K562 (cell line): ENCODE results near the gene ARAP1. TPM values are rescaled to one million over a fixed set of nuclear protein-coding genes. Genes with fewer than 3 reads are reported as not detected.
A peak's percentile ranks its signal among the peaks of the same experiment; 100 is the strongest.

Source experiments
- ATAC-seq: fragments of 200-7000 bp; cut with Tn5 transposase; 3 replicates; pipeline ENCODE4 v1.9.1; 2020; ENCODE audit warnings: moderate library complexity
- BruUV-seq: library from RNA; stranded (reverse); fragments of 400-500 nt; replicated peaks from 2 replicates; lab custom pipeline; 2021; lab: Mats Ljungman, UMichigan
- CTCF ChIA-PET: fragments of 300-600 bp; formaldehyde crosslinking; extraction: SDS; loops from one replicate; lab custom pipeline; 2021; ENCODE audit warnings: low intra/inter-chr PET ratio; lab: Yijun Ruan, JAX
- POLR2A ChIA-PET: fragments of 300-600, 350-650 bp; sonication (Branson Sonifier 250); formaldehyde crosslinking; extraction: SDS; loops from one replicate; lab custom pipeline; 2021; ENCODE audit warnings: antibody characterized with exemption, inconsistent platforms; lab: Yijun Ruan, JAX
- DNase-seq, 4 experiments: peaks; one replicate each; pipeline versions ENCODE4 v3.0.0 to v3.0.0-alpha.2; 2011 to 2018; ENCODE audit warnings: low spot score in 3 of 4, mixed read lengths in 3 of 4; ENCODE audit errors: extremely low read depth in 1 of 4
- FAIRE-seq: peaks from 2 replicates; lab custom pipeline; 2011; peaks lifted over from hg19 to GRCh38; lab: Jason Lieb, UNC
- H2AFZ ChIP-seq: 2 replicates; pipeline ENCODE4 v1.6.0; 2011; ENCODE audit warnings: low read depth, low read length, control low read depth, inconsistent platforms
- H3K27ac ChIP-seq: fragments of 200-600 bp; 3 replicates; pipeline ENCODE4 v1.8.0; 2011; ENCODE audit warnings: low read depth, mild to moderate bottlenecking, control low read depth, inconsistent platforms, low read length, moderate library complexity, mixed read lengths; ENCODE audit errors: extremely low read depth
- H3K27me3 ChIP-seq, 2 experiments: fragments of 300-600 bp in 1 of 2; 2 replicates in 1 of 2; 3 replicates in 1 of 2; pipeline versions ENCODE4 v1.6.0 to v1.8.0; 2011; ENCODE audit warnings: inconsistent platforms in 2 of 2, low read length in 2 of 2, mild to moderate bottlenecking in 1 of 2, mixed read lengths in 1 of 2, moderate library complexity in 1 of 2; ENCODE audit not compliant: control insufficient read depth in 2 of 2, insufficient read depth in 2 of 2
- H3K36me3 ChIP-seq: fragments of 300-600 bp; 3 replicates; pipeline ENCODE4 v1.8.0; 2011; ENCODE audit warnings: mild to moderate bottlenecking, low read length, inconsistent platforms; ENCODE audit not compliant: control insufficient read depth, insufficient read depth
- H3K4me1 ChIP-seq, 2 experiments: fragments of 200-600 bp in 1 of 2; replicated peaks in 1 of 2; 2 replicates in 1 of 2; 3 replicates in 1 of 2; pipeline versions ENCODE4 v1.5.1 to v1.8.0; 2011; ENCODE audit warnings: inconsistent platforms in 2 of 2, low read length in 2 of 2, mild to moderate bottlenecking in 1 of 2, mixed read lengths in 1 of 2, moderate library complexity in 1 of 2; ENCODE audit not compliant: control insufficient read depth in 2 of 2, insufficient read depth in 2 of 2
- H3K4me2 ChIP-seq: 2 replicates; pipeline ENCODE4 v1.6.1; 2011; ENCODE audit warnings: low read length, control low read depth, inconsistent platforms, mixed read lengths; ENCODE audit not compliant: insufficient read depth
- H3K4me3 ChIP-seq: fragments of 200-600 bp; sonication (generic), shearing (Covaris generic); 2 replicates; pipeline ENCODE4 v1.5.1; 2016; ENCODE audit warnings: control low read depth, inconsistent platforms
- H3K79me2 ChIP-seq: fragments of 200-600 bp; 3 replicates; pipeline ENCODE4 v1.8.0; 2011; ENCODE audit warnings: low read length, inconsistent platforms; ENCODE audit not compliant: control insufficient read depth, insufficient read depth
- H3K9ac ChIP-seq, 2 experiments: 2 replicates each; pipeline versions ENCODE4 v1.6.0 to v1.6.1; 2011; ENCODE audit warnings: low read depth in 2 of 2, low read length in 2 of 2, control low read depth in 1 of 2, inconsistent platforms in 1 of 2, mild to moderate bottlenecking in 1 of 2, mixed read lengths in 1 of 2; ENCODE audit not compliant: insufficient read depth in 1 of 2
- H3K9me1 ChIP-seq: one replicate; pipeline ENCODE4 v1.6.0; 2011; ENCODE audit warnings: inconsistent platforms, mild to moderate bottlenecking, low read length, moderate library complexity; ENCODE audit not compliant: control insufficient read depth, insufficient read depth
- H3K9me3 ChIP-seq: replicated peaks from 2 replicates; pipeline ENCODE4 v1.5.1; 2011; ENCODE audit warnings: low read depth, low read length, inconsistent platforms; ENCODE audit not compliant: control insufficient read depth, insufficient read depth
- H4K20me1 ChIP-seq: replicated peaks from 2 replicates; pipeline ENCODE4 v1.6.1; 2011; ENCODE audit warnings: low read length, inconsistent platforms, mixed read lengths; ENCODE audit not compliant: control insufficient read depth, insufficient read depth
- ATF3 ChIP-seq, 2 experiments: fragments of 450-650 bp in 1 of 2; sonication (generic) in 1 of 2; formaldehyde crosslinking in 1 of 2; IDR thresholded peaks in 1 of 2; conservative IDR thresholded peaks in 1 of 2; 2 replicates each; pipeline versions ENCODE4 v1.6.1 to v1.8.1; 2016 to 2023; ENCODE audit warnings: mild to moderate bottlenecking in 2 of 2, moderate library complexity in 2 of 2, inconsistent platforms in 1 of 2, missing genetic modification reagents in 1 of 2
- E2F5 ChIP-seq: sonication (generic); formaldehyde crosslinking; IDR thresholded peaks from 2 replicates; pipeline ENCODE4 v1.8.0; 2022; ENCODE audit warnings: mild to moderate bottlenecking, missing genetic modification reagents
- FOXP1 ChIP-seq: sonication (generic); formaldehyde crosslinking; IDR thresholded peaks from 2 replicates; pipeline ENCODE4 v1.8.0; 2022; ENCODE audit warnings: mild to moderate bottlenecking, missing genetic modification reagents
- HLTF ChIP-seq: fragments of 450-650 bp; IDR thresholded peaks from 2 replicates; pipeline ENCODE4 v1.6.1; 2016
- HOXB6 ChIP-seq: fragments of 250-450 bp; sonication (Bioruptor Pico); IDR thresholded peaks from 2 replicates; pipeline ENCODE4 v1.5.1; 2022; ENCODE audit warnings: mild to moderate bottlenecking, borderline replicate concordance
- MAFK ChIP-seq: IDR thresholded peaks from 2 replicates; pipeline ENCODE4 v1.6.1; 2011; ENCODE audit warnings: low read length, improper control_type of control experiment
- MIER1 ChIP-seq: fragments of 450-650 bp; IDR thresholded peaks from 2 replicates; pipeline ENCODE4 v1.6.1; 2016; ENCODE audit warnings: antibody characterized with exemption, mild to moderate bottlenecking, low read depth
- NFE2 ChIP-seq: IDR thresholded peaks from 2 replicates; pipeline ENCODE4 v1.6.1; 2014; ENCODE audit warnings: antibody characterized with exemption, low read depth
- PML ChIP-seq: IDR thresholded peaks from 2 replicates; pipeline ENCODE4 v1.6.1; 2012; ENCODE audit warnings: low read length, inconsistent platforms
- RBFOX2 ChIP-seq: fragments of 200-400 bp; formaldehyde crosslinking; IDR thresholded peaks from 2 replicates; pipeline ENCODE4 v1.6.1; 2017; ENCODE audit warnings: low read depth, mild to moderate bottlenecking, low read length, moderate library complexity
- SRSF1 ChIP-seq: fragments of 200-400 bp; formaldehyde crosslinking; IDR thresholded peaks from 2 replicates; pipeline ENCODE4 v1.6.1; 2017; ENCODE audit warnings: mild to moderate bottlenecking, low read depth, low read length, moderate library complexity
- TAF7 ChIP-seq: fragments of 450-650 bp; IDR thresholded peaks from 2 replicates; pipeline ENCODE4 v1.6.1; 2016; ENCODE audit warnings: missing genetic modification characterization, missing compliant biosample characterization
- TARDBP ChIP-seq: fragments of 450-650 bp; IDR thresholded peaks from 2 replicates; pipeline ENCODE4 v1.6.1; 2016
- ZFP36 ChIP-seq: fragments of 150-350 bp; IDR thresholded peaks from 2 replicates; pipeline ENCODE4 v1.6.1; 2018; ENCODE audit warnings: low read length, low read depth; ENCODE audit not compliant: partially characterized antibody
- ZNF592 ChIP-seq: fragments of 450-650 bp; IDR thresholded peaks from 2 replicates; pipeline ENCODE4 v1.6.1; 2017; ENCODE audit warnings: antibody characterized with exemption, mild to moderate bottlenecking
- ZNF785 ChIP-seq: fragments of 250-450 bp; sonication (Bioruptor Pico); IDR thresholded peaks from 2 replicates; pipeline ENCODE4 v1.4.0; 2020; ENCODE audit warnings: mild to moderate bottlenecking
- WGBS: fragments of 100-300 bp; shearing (Covaris generic); methylation state at CpG from one replicate; pipeline ENCODE4 v1.1.6; 2016; ENCODE audit warnings: low coverage, mixed read lengths; ENCODE audit not compliant: insufficient coverage; ENCODE audit errors: missing lambda C conversion rate; 5-methylcytosine and 5-hydroxymethylcytosine counted together
- in situ Hi-C: fragments of 300-500 bp; cut with MboI; formaldehyde crosslinking; loops from 4 replicates; pipeline ENCODE4 v1.15.0; 2018; ENCODE audit warnings: inconsistent platforms, mixed read lengths
- intact Hi-C: fragments of 100-400 bp; cut with micrococcal nuclease; formaldehyde crosslinking; loops from 2 replicates; pipeline ENCODE4 v1.14.2; 2022
- polyA plus RNA-seq, 8 experiments: library from polyadenylated mRNA; depleted of rRNA in 4 of 8; stranded (reverse) in 5 of 8; unstranded in 3 of 8; fragments of >200 nt; fragmentation: Nextera tagmentation in 2 of 8; fragmentation: Illumina TruSeq in 1 of 8; extraction: Ambion mirVana in 2 of 8; extraction: Trizol in 1 of 8; gene quantifications; 2 replicates each; pipeline versions ENCODE4 v1.2.1 to v1.2.3, GENCODE V29; 2011 to 2014; ENCODE audit warnings: inconsistent platforms in 1 of 8, missing spikeins in 1 of 8
- total RNA-seq, 7 experiments: library from RNA; depleted of rRNA in 6 of 7; stranded (reverse); fragments of >200 nt in 6 of 7; fragmentation: Illumina TruSeq in 2 of 7; extraction: Trizol in 2 of 7; gene quantifications; 2 replicates each; pipeline versions ENCODE4 v1.2.1 to v1.2.3, GENCODE V29; 2011 to 2021; ENCODE audit warnings: low replicate concordance in 1 of 7

The ARAP1 gene
- total and polyA plus RNA-seq, 9 of the 15 experiments (the other 6 are each of a cell fraction or from before 2014, with no cell fraction given) = 0.23 to 67.0 (median 24.6) TPM

GRCh38 chr11:72738199-72739141 is 13.7 kb downstream of the ARAP1 start:
- WGBS = 70% methylated on average over 10 of the region's 11 CpGs
- Histone ChIP-seq H3K4me3 (no peak overlapping the region), H3K4me1 (peaks cover 75 to 80% of the 10 kb centered on the region in 2 experiments), H3K79me2 (peaks cover 93% of the 10 kb centered on the region), H4K20me1 (peaks cover 2% of the 10 kb centered on the region; the same call in 1 of the 2 replicates), H3K9me3 (no peaks in the 10 kb centered on the region), H3K27me3 (no peaks in the 10 kb centered on the region), H3K27ac (peak overlapping the region; percentile 47; the same call in 2 of the 3 replicates), H3K4me2 (no peak overlapping the region), H2AFZ (no peak overlapping the region), H3K9me1 (peaks cover 11% of the 10 kb centered on the region), H3K9ac (peak overlapping the region in 1 of 2 experiments; percentile 80; a peak in 3 of 4 replicates), H3K36me3 (peaks cover 29% of the 10 kb centered on the region; the same call in 2 of the 3 replicates)
- no TSS peak for BruUV-seq
- ATAC-seq (peak; percentile 81), FAIRE-seq (peak; percentile 76), DNase-seq (peak; percentile 42 to 79 (median 58))
- ChIA-PET POLR2A (interaction anchor here (1.0 to 1.2 kb wide), 2 partner anchors 12 to 13 kb away, joined by 3 to 4 read pairs; no protein-coding TSS in a partner anchor), CTCF (no interaction called here)
- in situ Hi-C loops = no loop called here
- intact Hi-C loops = no loop called here
- TF ChIP-seq ZNF785 (CRISPR knock-in tag) (no peak), TAF7 (no peak), SRSF1 (no peak), FOXP1 (CRISPR knock-in tag) (no peak), HLTF (no peak), NFE2 (peak; percentile 25; the same call in 1 of the 2 replicates), E2F5 (CRISPR knock-in tag) (no peak), TARDBP (no peak), ZNF592 (0 out of 2 replicates have a peak, but pooled peaks have one; percentile 5), PML (no peak), HOXB6 (CRISPR knock-in tag) (no peak), MIER1 (no peak), MAFK (no peak), ZFP36 (peak; percentile 91), RBFOX2 (0 out of 2 replicates have a peak, but pooled peaks have one; percentile 8), ATF3 (IDR thresholded peaks at IDR 0.05) (peak; percentile 36; the same call in 1 of the 2 replicates), ATF3 (CRISPR knock-in tag; conservative IDR thresholded peaks at IDR 0.05) (no peak)
